GM23338 (cell line): ENCODE measurements around the gene MTA1. TPM values are rescaled to one million over a fixed set of nuclear protein-coding genes. Genes with fewer than 3 reads are reported as not detected.

ENCODE experiments used
- ATAC-seq: fragments of 200-7000 bp; cut with Tn5 transposase; 3 replicates; pipeline ENCODE4 v1.9.1; 2020
- DNase-seq: peaks from one replicate; pipeline ENCODE4 v3.0.0-alpha.2; 2015; ENCODE audit warnings: low spot score
- H2AFZ ChIP-seq: fragments of 200-600 bp; sonication (generic); 2 replicates; pipeline ENCODE4 v1.8.0; 2016; ENCODE audit warnings: antibody characterized with exemption, mild to moderate bottlenecking, moderate library complexity
- H3F3A ChIP-seq: fragments of 200-600 bp; sonication (generic); replicated peaks from 2 replicates; pipeline ENCODE4 v1.8.0; 2017; ENCODE audit warnings: antibody characterized with exemption, mixed run types, low read depth
- H3K27ac ChIP-seq: fragments of 200-600 bp; sonication (generic); 2 replicates; pipeline ENCODE4 v1.6.1; 2016; ENCODE audit warnings: low read depth
- H3K27me3 ChIP-seq: fragments of 200-600 bp; sonication (generic); 2 replicates; pipeline ENCODE4 v1.8.0; 2016; ENCODE audit warnings: mild to moderate bottlenecking, mixed run types, moderate library complexity; ENCODE audit not compliant: insufficient read depth
- H3K36me3 ChIP-seq: fragments of 200-600 bp; sonication (generic); 2 replicates; pipeline ENCODE4 v1.8.0; 2016; ENCODE audit warnings: mild to moderate bottlenecking; ENCODE audit not compliant: insufficient read depth
- H3K4me1 ChIP-seq: fragments of 200-600 bp; sonication (generic); 2 replicates; pipeline ENCODE4 v1.8.0; 2016; ENCODE audit warnings: mild to moderate bottlenecking, moderate library complexity; ENCODE audit not compliant: insufficient read depth
- H3K4me2 ChIP-seq: fragments of 200-600 bp; sonication (generic); 2 replicates; pipeline ENCODE4 v1.7.1; 2017; ENCODE audit warnings: mixed run types
- H3K4me3 ChIP-seq: fragments of 200-600 bp; sonication (generic); 2 replicates; pipeline ENCODE4 v1.6.1; 2016; ENCODE audit warnings: mixed run types
- H3K79me2 ChIP-seq: fragments of 200-600 bp; sonication (generic); replicated peaks from 2 replicates; pipeline ENCODE4 v1.8.0; 2017; ENCODE audit warnings: mild to moderate bottlenecking; ENCODE audit not compliant: insufficient read depth
- H3K9me2 ChIP-seq: fragments of 200-600 bp; sonication (generic); 2 replicates; pipeline ENCODE4 v1.8.0; 2017; ENCODE audit not compliant: insufficient read depth
- H4K20me1 ChIP-seq: fragments of 200-600 bp; sonication (generic); replicated peaks from 2 replicates; pipeline ENCODE4 v1.8.0; 2017; ENCODE audit warnings: mild to moderate bottlenecking; ENCODE audit not compliant: insufficient read depth
- H3K27ac Mint-ChIP-seq: 2 replicates; pipeline ENCODE4 v1.8.0; 2020; ENCODE audit warnings: inconsistent platforms, mild to moderate bottlenecking, moderate library complexity, mixed read lengths
- H3K27me3 Mint-ChIP-seq: 3 replicates; pipeline ENCODE4 v1.8.0; 2022; ENCODE audit warnings: low read depth, mild to moderate bottlenecking, moderate library complexity, mixed read lengths, inconsistent platforms; ENCODE audit not compliant: insufficient read depth, poor library complexity
- H3K36me3 Mint-ChIP-seq: 3 replicates; pipeline ENCODE4 v1.8.0; 2021; ENCODE audit warnings: low read depth, mild to moderate bottlenecking, inconsistent platforms, moderate library complexity, mixed read lengths
- H3K4me1 Mint-ChIP-seq: 3 replicates; pipeline ENCODE4 v1.8.0; 2020; ENCODE audit warnings: mild to moderate bottlenecking, inconsistent platforms, mixed read lengths
- H3K4me3 Mint-ChIP-seq: 3 replicates; pipeline ENCODE4 v1.8.0; 2021; ENCODE audit warnings: moderate library complexity, mild to moderate bottlenecking, inconsistent platforms, mixed read lengths
- H3K9me3 Mint-ChIP-seq: 3 replicates; pipeline ENCODE4 v1.8.0; 2020; ENCODE audit warnings: moderate library complexity, mild to moderate bottlenecking, inconsistent platforms, mixed read lengths
- CREB1 ChIP-seq: fragments of 250-450 bp; sonication (Bioruptor Pico); IDR thresholded peaks from 2 replicates; pipeline ENCODE4 v1.5.0; 2020; ENCODE audit warnings: low read depth, mild to moderate bottlenecking, moderate library complexity
- CTCF ChIP-seq, 2 experiments: fragments of 200-600 bp in 1 of 2; sonication (generic) in 1 of 2; conservative IDR thresholded peaks; 2 replicates each; pipeline versions ENCODE4 v1.5.1 to v1.6.1; 2016 to 2017; ENCODE audit warnings: antibody characterized with exemption in 2 of 2, low read depth in 2 of 2, mild to moderate bottlenecking in 2 of 2, moderate library complexity in 1 of 2
- EZH2 ChIP-seq: fragments of 200-600 bp; sonication (generic); IDR thresholded peaks from one replicate; pipeline ENCODE4 v1.8.0; 2017; ENCODE audit warnings: antibody characterized with exemption, mild to moderate bottlenecking, low read depth; ENCODE audit not compliant: unreplicated experiment
- JUNB ChIP-seq: IDR thresholded peaks from one replicate; pipeline ENCODE4 v1.6.1; 2016; ENCODE audit warnings: antibody characterized with exemption; ENCODE audit not compliant: unreplicated experiment
- NANOG ChIP-seq: IDR thresholded peaks from 2 replicates; pipeline ENCODE4 v1.6.1; 2016; ENCODE audit warnings: antibody characterized with exemption, borderline replicate concordance
- POLR2AphosphoS5 ChIP-seq: IDR thresholded peaks from 2 replicates; pipeline ENCODE4 v1.6.1; 2016; ENCODE audit warnings: antibody characterized with exemption, low read depth
- REST ChIP-seq: IDR thresholded peaks from one replicate; pipeline ENCODE4 v1.6.1; 2018; ENCODE audit warnings: antibody characterized with exemption; ENCODE audit not compliant: unreplicated experiment
- STAT1 ChIP-seq: IDR thresholded peaks from one replicate; pipeline ENCODE4 v1.6.1; 2016; ENCODE audit warnings: antibody characterized with exemption; ENCODE audit not compliant: unreplicated experiment
- ZNF114 ChIP-seq: fragments of 250-450 bp; sonication (Bioruptor Pico); IDR thresholded peaks from 2 replicates; pipeline ENCODE4 v1.5.0; 2020; ENCODE audit warnings: mild to moderate bottlenecking, moderate library complexity
- ZNF331 ChIP-seq: fragments of 250-450 bp; sonication (Bioruptor Pico); IDR thresholded peaks from 2 replicates; pipeline ENCODE4 v1.5.0; 2020; ENCODE audit warnings: low read depth, mild to moderate bottlenecking, moderate library complexity
- polyA plus RNA-seq: library from polyadenylated mRNA; unstranded; fragments of >200 nt; fragmentation: Nextera tagmentation; extraction: Ambion mirVana; gene quantifications from 2 replicates; pipeline ENCODE4 v1.2.1, GENCODE V29; 2016
- total RNA-seq: library from RNA; depleted of rRNA; stranded (reverse); fragments of >200 nt; shearing (Covaris generic); gene quantifications from 2 replicates; pipeline ENCODE4 v1.2.3, GENCODE V29; 2014

Gene MTA1
- total and polyA plus RNA-seq, 2 experiments from 2014 or later, result 53.3 to 126 TPM

- no peak for TF ChIP-seq CREB1 (CRISPR knock-in tag)
- TF ChIP-seq STAT1, result no peak
- no peak for TF ChIP-seq ZNF114 (CRISPR knock-in tag)
- TF ChIP-seq EZH2, result no peak
- TF ChIP-seq ZNF331 (CRISPR knock-in tag), result no peak
- TF ChIP-seq CTCF (conservative IDR thresholded peaks at IDR 0.05; ENCODE audit: low read depth in 2 of 2), result no peak
- no peak for TF ChIP-seq REST
- TF ChIP-seq POLR2AphosphoS5, result no peak
- TF ChIP-seq JUNB, result no peak
- no peak for TF ChIP-seq NANOG
Observed at GRCh38 chr14:105491366-105491973, 71.8 kb downstream of the MTA1 start (continued).

- H3K4me1 Mint-ChIP-seq, result peaks cover 5% of the 10 kb centered on the region; the same call in 2 of the 3 replicates
- Histone ChIP-seq H3F3A (peaks cover 4% of the 10 kb centered on the region; the same call in 1 of the 2 replicates), H3K27me3 (peaks cover 29% of the 10 kb centered on the region), H3K4me1 (peaks cover 4% of the 10 kb centered on the region; the same call in 1 of the 2 replicates), H3K9me2 (peaks cover 3% of the 10 kb centered on the region; the same call in 1 of the 2 replicates), H4K20me1 (no peaks in the 10 kb centered on the region), H3K27ac (no peak overlapping the region), H3K79me2 (no peaks in the 10 kb centered on the region), H2AFZ (no peak overlapping the region), H3K4me3 (peak overlapping the region; percentile 62), H3K36me3 (no peaks in the 10 kb centered on the region), H3K4me2 (peak overlapping the region; percentile 79; the same call in 1 of the 2 replicates)
- ATAC-seq, result no peak
- peaks cover 31% of the 10 kb centered on the region for H3K27me3 Mint-ChIP-seq
- no peak overlapping the region for H3K27ac Mint-ChIP-seq
- peaks cover 6% of the 10 kb centered on the region; the same call in 2 of the 3 replicates for H3K9me3 Mint-ChIP-seq
- no peak for DNase-seq
- no peak for TF ChIP-seq ZNF114 (CRISPR knock-in tag)
- no peak for TF ChIP-seq REST
- TF ChIP-seq STAT1, result no peak
- H3K4me3 Mint-ChIP-seq, result peak overlapping the region; percentile 85
- H3K36me3 Mint-ChIP-seq, result no peaks in the 10 kb centered on the region
Observed at GRCh38 chr14:105492031-105492970, 72.7 kb downstream of the MTA1 start.
